GM23338 (cell line): ENCODE results near the gene NCSTN.

Experiments used
- CREB1 ChIP-seq: fragments of 250-450 bp; sonication (Bioruptor Pico); IDR thresholded peaks from 2 replicates; pipeline ENCODE4 v1.5.0; 2020; ENCODE audit warnings: low read depth, mild to moderate bottlenecking, moderate library complexity
- EZH2 ChIP-seq: fragments of 200-600 bp; sonication (generic); IDR thresholded peaks from one replicate; pipeline ENCODE4 v1.8.0; 2017; ENCODE audit warnings: antibody characterized with exemption, mild to moderate bottlenecking, low read depth; ENCODE audit not compliant: unreplicated experiment
- EZH2phosphoT487 ChIP-seq: fragments of 200-600 bp; sonication (generic); IDR thresholded peaks from one replicate; pipeline ENCODE4 v1.8.1; 2018; ENCODE audit warnings: antibody characterized with exemption; ENCODE audit not compliant: unreplicated experiment
- POLR2AphosphoS5 ChIP-seq: IDR thresholded peaks from 2 replicates; pipeline ENCODE4 v1.6.1; 2016; ENCODE audit warnings: antibody characterized with exemption, low read depth
- ZNF331 ChIP-seq: fragments of 250-450 bp; sonication (Bioruptor Pico); IDR thresholded peaks from 2 replicates; pipeline ENCODE4 v1.5.0; 2020; ENCODE audit warnings: low read depth, mild to moderate bottlenecking, moderate library complexity
- TF ChIP-seq, protein P1 (sequence below), 2 experiments: fragments of 200-600 bp in 1 of 2; sonication (generic) in 1 of 2; conservative IDR thresholded peaks; 2 replicates each; pipeline versions ENCODE4 v1.5.1 to v1.6.1; 2016 to 2017; ENCODE audit warnings: antibody characterized with exemption in 2 of 2, low read depth in 2 of 2, mild to moderate bottlenecking in 2 of 2, moderate library complexity in 1 of 2
- TF ChIP-seq, protein P2 (sequence below): IDR thresholded peaks from one replicate; pipeline ENCODE4 v1.6.1; 2018; ENCODE audit warnings: antibody characterized with exemption; ENCODE audit not compliant: unreplicated experiment

DNA sequence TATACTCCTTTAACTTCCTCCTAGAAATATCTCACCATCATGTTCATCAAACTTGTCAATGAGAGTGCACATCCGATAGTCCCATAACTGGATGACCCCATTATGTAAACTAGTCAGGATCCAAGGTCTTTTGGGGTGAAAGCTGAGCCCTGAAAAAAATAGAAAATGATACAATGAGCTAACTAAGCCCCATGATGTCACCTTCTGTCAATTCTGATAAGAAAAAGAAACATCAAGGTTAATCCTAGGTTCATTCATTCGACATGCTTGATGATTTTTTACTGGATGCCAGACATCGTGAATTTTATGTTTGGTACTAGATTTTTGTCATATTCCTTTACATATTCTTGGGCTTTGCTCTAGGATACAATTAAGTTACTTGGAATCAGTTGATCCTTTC, 3.0 kb upstream of the NCSTN start:
- TF ChIP-seq ZNF331 (CRISPR knock-in tag) (no peak), CREB1 (no peak), EZH2phosphoT487 (no peak), POLR2AphosphoS5 (no peak), EZH2 (no peak)
- TF ChIP-seq, protein P1, sequence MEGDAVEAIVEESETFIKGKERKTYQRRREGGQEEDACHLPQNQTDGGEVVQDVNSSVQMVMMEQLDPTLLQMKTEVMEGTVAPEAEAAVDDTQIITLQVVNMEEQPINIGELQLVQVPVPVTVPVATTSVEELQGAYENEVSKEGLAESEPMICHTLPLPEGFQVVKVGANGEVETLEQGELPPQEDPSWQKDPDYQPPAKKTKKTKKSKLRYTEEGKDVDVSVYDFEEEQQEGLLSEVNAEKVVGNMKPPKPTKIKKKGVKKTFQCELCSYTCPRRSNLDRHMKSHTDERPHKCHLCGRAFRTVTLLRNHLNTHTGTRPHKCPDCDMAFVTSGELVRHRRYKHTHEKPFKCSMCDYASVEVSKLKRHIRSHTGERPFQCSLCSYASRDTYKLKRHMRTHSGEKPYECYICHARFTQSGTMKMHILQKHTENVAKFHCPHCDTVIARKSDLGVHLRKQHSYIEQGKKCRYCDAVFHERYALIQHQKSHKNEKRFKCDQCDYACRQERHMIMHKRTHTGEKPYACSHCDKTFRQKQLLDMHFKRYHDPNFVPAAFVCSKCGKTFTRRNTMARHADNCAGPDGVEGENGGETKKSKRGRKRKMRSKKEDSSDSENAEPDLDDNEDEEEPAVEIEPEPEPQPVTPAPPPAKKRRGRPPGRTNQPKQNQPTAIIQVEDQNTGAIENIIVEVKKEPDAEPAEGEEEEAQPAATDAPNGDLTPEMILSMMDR (conservative IDR thresholded peaks at IDR 0.05; ENCODE audit: low read depth in 2 of 2): no peak
- TF ChIP-seq, protein P2, sequence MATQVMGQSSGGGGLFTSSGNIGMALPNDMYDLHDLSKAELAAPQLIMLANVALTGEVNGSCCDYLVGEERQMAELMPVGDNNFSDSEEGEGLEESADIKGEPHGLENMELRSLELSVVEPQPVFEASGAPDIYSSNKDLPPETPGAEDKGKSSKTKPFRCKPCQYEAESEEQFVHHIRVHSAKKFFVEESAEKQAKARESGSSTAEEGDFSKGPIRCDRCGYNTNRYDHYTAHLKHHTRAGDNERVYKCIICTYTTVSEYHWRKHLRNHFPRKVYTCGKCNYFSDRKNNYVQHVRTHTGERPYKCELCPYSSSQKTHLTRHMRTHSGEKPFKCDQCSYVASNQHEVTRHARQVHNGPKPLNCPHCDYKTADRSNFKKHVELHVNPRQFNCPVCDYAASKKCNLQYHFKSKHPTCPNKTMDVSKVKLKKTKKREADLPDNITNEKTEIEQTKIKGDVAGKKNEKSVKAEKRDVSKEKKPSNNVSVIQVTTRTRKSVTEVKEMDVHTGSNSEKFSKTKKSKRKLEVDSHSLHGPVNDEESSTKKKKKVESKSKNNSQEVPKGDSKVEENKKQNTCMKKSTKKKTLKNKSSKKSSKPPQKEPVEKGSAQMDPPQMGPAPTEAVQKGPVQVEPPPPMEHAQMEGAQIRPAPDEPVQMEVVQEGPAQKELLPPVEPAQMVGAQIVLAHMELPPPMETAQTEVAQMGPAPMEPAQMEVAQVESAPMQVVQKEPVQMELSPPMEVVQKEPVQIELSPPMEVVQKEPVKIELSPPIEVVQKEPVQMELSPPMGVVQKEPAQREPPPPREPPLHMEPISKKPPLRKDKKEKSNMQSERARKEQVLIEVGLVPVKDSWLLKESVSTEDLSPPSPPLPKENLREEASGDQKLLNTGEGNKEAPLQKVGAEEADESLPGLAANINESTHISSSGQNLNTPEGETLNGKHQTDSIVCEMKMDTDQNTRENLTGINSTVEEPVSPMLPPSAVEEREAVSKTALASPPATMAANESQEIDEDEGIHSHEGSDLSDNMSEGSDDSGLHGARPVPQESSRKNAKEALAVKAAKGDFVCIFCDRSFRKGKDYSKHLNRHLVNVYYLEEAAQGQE: no peak
